Uterus (tissue), 2 donors: ENCODE measurements around the gene GABARAPL2.

ENCODE experiments used
- POLR2A ChIP-seq, 2 donors: fragments of 450-650 bp; IDR thresholded peaks; one replicate each; pipeline ENCODE4 v1.6.1; 2016; ENCODE audit warnings: antibody characterized with exemption in 2 of 2, mild to moderate bottlenecking in 1 of 2, moderate library complexity in 1 of 2
- TF ChIP-seq, protein P1 (sequence below), 4 experiments: fragments of 200-600 bp in 2 of 4; fragments of 450-650 bp in 2 of 4; sonication (generic) in 2 of 4; IDR thresholded peaks; one replicate each; pipeline ENCODE4 v1.5.1; 2016 to 2019; ENCODE audit warnings: antibody characterized with exemption in 4 of 4, mild to moderate bottlenecking in 2 of 4, moderate library complexity in 1 of 4

- TF ChIP-seq, protein P1, sequence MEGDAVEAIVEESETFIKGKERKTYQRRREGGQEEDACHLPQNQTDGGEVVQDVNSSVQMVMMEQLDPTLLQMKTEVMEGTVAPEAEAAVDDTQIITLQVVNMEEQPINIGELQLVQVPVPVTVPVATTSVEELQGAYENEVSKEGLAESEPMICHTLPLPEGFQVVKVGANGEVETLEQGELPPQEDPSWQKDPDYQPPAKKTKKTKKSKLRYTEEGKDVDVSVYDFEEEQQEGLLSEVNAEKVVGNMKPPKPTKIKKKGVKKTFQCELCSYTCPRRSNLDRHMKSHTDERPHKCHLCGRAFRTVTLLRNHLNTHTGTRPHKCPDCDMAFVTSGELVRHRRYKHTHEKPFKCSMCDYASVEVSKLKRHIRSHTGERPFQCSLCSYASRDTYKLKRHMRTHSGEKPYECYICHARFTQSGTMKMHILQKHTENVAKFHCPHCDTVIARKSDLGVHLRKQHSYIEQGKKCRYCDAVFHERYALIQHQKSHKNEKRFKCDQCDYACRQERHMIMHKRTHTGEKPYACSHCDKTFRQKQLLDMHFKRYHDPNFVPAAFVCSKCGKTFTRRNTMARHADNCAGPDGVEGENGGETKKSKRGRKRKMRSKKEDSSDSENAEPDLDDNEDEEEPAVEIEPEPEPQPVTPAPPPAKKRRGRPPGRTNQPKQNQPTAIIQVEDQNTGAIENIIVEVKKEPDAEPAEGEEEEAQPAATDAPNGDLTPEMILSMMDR (IDR thresholded peaks at IDR 0.05) = no peak
- TF ChIP-seq POLR2A (IDR thresholded peaks at IDR 0.05) = peak; percentile 40 to 67
Measured at GRCh38 chr16:75555707-75556430, 10.3 kb upstream of the GABARAPL2 start, which contains the start of gene TMEM231.
